ENCODE results near the gene RTN1.
A peak's percentile ranks its signal among the peaks of the same experiment; 100 is the strongest.

DNA sequence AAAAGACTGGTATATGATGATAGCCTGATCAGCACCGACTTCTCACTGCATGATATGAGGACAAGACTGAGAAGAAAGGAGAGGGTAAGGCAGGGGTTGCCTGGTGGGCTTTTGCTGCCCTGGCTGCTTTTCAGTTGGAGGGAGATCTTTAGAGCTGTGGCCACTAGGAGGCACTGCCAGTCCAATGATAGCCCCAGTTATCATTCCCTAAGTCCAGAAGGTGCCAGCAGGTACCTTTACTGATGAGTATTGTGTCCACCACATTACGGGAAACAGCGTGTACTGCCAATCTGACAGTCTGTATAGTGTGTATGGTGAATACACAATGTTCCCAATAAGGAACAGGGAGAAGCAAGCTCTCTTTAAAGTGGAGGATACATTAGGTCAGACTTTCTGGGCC is 238.2 kb downstream of the RTN1 start:
- TF ChIP-seq CTCF (IDR thresholded peaks at IDR 0.05; ENCODE audit: poor library complexity, severe bottlenecking) = peak; percentile 39
- peak; percentile 49 for TF ChIP-seq RAD21 (conservative IDR thresholded peaks at IDR 0.05)

All from neural cell (in vitro differentiated cells).